GM12878 (cell line): ENCODE measurements around the gene NCKAP5. TPM values are rescaled to one million over a fixed set of nuclear protein-coding genes. Genes with fewer than 3 reads are reported as not detected.

ENCODE experiments used
- ATAC-seq: fragments of 200-7000 bp; cut with Tn5 transposase; 3 replicates; pipeline ENCODE4 v1.9.1; 2020; ENCODE audit warnings: mild to moderate bottlenecking, moderate library complexity
- BruUV-seq: library from RNA; stranded (reverse); fragments of 400-500 nt; replicated peaks from 2 replicates; lab custom pipeline; 2021; lab: Mats Ljungman, UMichigan
- CTCF ChIA-PET: fragments of 300-600 bp; sonication (Branson Sonifier 250); formaldehyde crosslinking; extraction: SDS; loops from one replicate; lab custom pipeline; 2021; ENCODE audit warnings: inconsistent platforms; lab: Yijun Ruan, JAX
- POLR2A ChIA-PET: fragments of 350-600 bp; formaldehyde crosslinking; extraction: SDS; loops from one replicate; lab custom pipeline; 2021; ENCODE audit warnings: inconsistent platforms; lab: Charles Lee
- RAD21 ChIA-PET: fragments of 300-600 bp; sonication (Branson Sonifier 250); formaldehyde crosslinking; loops from one replicate; lab custom pipeline; 2023; ENCODE audit warnings: antibody characterized with exemption; ENCODE audit not compliant: unreplicated experiment; lab: Charles Lee
- SMC1A ChIA-PET: fragments of 300-600 bp; sonication (Branson Sonifier 250); formaldehyde crosslinking; loops from one replicate; lab custom pipeline; 2023; ENCODE audit not compliant: unreplicated experiment, uncharacterized antibody; lab: Charles Lee
- DNase-seq: peaks from one replicate; pipeline ENCODE4 v3.0.0-alpha.2; 2011; ENCODE audit warnings: low read depth, low spot score
- FAIRE-seq: peaks from 3 replicates; lab custom pipeline; 2011; peaks lifted over from hg19 to GRCh38; lab: Jason Lieb, UNC
- H2AFZ ChIP-seq: 2 replicates; pipeline ENCODE4 v1.6.0; 2011; ENCODE audit warnings: low read depth, low read length, control low read depth; ENCODE audit not compliant: control insufficient read depth
- H3K27ac ChIP-seq: 2 replicates; pipeline ENCODE4 v1.5.1; 2011; ENCODE audit warnings: control low read depth; ENCODE audit not compliant: control insufficient read depth, insufficient read depth
- H3K27me3 ChIP-seq, 2 experiments: replicated peaks in 1 of 2; 2 replicates each; pipeline versions ENCODE4 v1.6.0 to v1.6.1; 2011; ENCODE audit warnings: low read length in 1 of 2; ENCODE audit not compliant: control insufficient read depth in 2 of 2, insufficient read depth in 2 of 2
- H3K36me3 ChIP-seq, 2 experiments: 2 replicates each; pipeline ENCODE4 v1.5.1; 2011; ENCODE audit warnings: low read length in 1 of 2; ENCODE audit not compliant: control insufficient read depth in 2 of 2, insufficient read depth in 2 of 2
- H3K4me1 ChIP-seq: 2 replicates; pipeline ENCODE4 v1.6.1; 2011; ENCODE audit warnings: mild to moderate bottlenecking, low read length, moderate library complexity, mixed read lengths; ENCODE audit not compliant: control insufficient read depth, insufficient read depth
- H3K4me2 ChIP-seq: 2 replicates; pipeline ENCODE4 v1.6.0; 2011; ENCODE audit warnings: control low read depth; ENCODE audit not compliant: control insufficient read depth, insufficient read depth
- H3K4me3 ChIP-seq: fragments of 200-600 bp; sonication (generic); 2 replicates; pipeline ENCODE4 v1.5.1; 2016
- H3K79me2 ChIP-seq: 2 replicates; pipeline ENCODE4 v1.6.0; 2011; ENCODE audit warnings: low read length; ENCODE audit not compliant: control insufficient read depth, insufficient read depth
- H3K9ac ChIP-seq: 2 replicates; pipeline ENCODE4 v1.8.0; 2011; ENCODE audit warnings: low read length, control low read depth, mixed read lengths; ENCODE audit not compliant: control insufficient read depth, insufficient read depth
- H3K9me3 ChIP-seq: replicated peaks from 3 replicates; pipeline ENCODE4 v1.5.1; 2011; ENCODE audit warnings: mild to moderate bottlenecking, low read length; ENCODE audit not compliant: control insufficient read depth, insufficient read depth
- H4K20me1 ChIP-seq: 2 replicates; pipeline ENCODE4 v1.6.0; 2011; ENCODE audit not compliant: control insufficient read depth, insufficient read depth
- EP300 ChIP-seq, 2 experiments: fragments of 150-350 bp in 1 of 2; IDR thresholded peaks; 2 replicates each; pipeline ENCODE4 v1.6.1; 2011 to 2012; ENCODE audit warnings: low read depth in 2 of 2, low read length in 2 of 2, borderline replicate concordance in 1 of 2, improper control_type of control experiment in 1 of 2, inconsistent platforms in 1 of 2; ENCODE audit not compliant: control insufficient read depth in 1 of 2
- MTA3 ChIP-seq: IDR thresholded peaks from 2 replicates; pipeline ENCODE4 v1.6.1; 2012; ENCODE audit warnings: low read length, inconsistent platforms, borderline replicate concordance
- NFYA ChIP-seq: IDR thresholded peaks from 2 replicates; pipeline ENCODE4 v1.6.1; 2011; ENCODE audit warnings: low read depth, mild to moderate bottlenecking, low read length, improper control_type of control experiment, borderline replicate concordance
- RB1 ChIP-seq: fragments of 450-650 bp; formaldehyde crosslinking; IDR thresholded peaks from 2 replicates; pipeline ENCODE4 v1.6.1; 2017; ENCODE audit warnings: mild to moderate bottlenecking, borderline replicate concordance
- RUNX3 ChIP-seq: IDR thresholded peaks from 2 replicates; pipeline ENCODE4 v1.6.1; 2012; ENCODE audit warnings: low read length, inconsistent platforms
- SPI1 ChIP-seq: IDR thresholded peaks from 2 replicates; pipeline ENCODE4 v1.6.1; 2011; ENCODE audit warnings: low read depth, mild to moderate bottlenecking, low read length, moderate library complexity, borderline replicate concordance; ENCODE audit not compliant: insufficient read depth
- STAT3 ChIP-seq: IDR thresholded peaks from 2 replicates; pipeline ENCODE4 v1.6.1; 2011; ENCODE audit warnings: low read depth, low read length, improper control_type of control experiment
- TAF1 ChIP-seq: IDR thresholded peaks from 2 replicates; pipeline ENCODE4 v1.6.1; 2011; ENCODE audit warnings: mild to moderate bottlenecking, low read depth, low read length, borderline replicate concordance
- WGBS: methylation state at CpG from one replicate; pipeline ENCODE4 v1.1.6; 2016; ENCODE audit warnings: low lambda C conversion rate; ENCODE audit not compliant: insufficient replicate concordance, insufficient coverage; ENCODE audit errors: missing lambda C conversion rate; 5-methylcytosine and 5-hydroxymethylcytosine counted together
- in situ Hi-C: fragments of 300-500 bp; cut with MboI; formaldehyde crosslinking; loops from 9 replicates; pipeline ENCODE4 v1.14.3; 2018; ENCODE audit warnings: mixed read lengths
- intact Hi-C: fragments of 100-400 bp; cut with micrococcal nuclease; formaldehyde crosslinking; loops from one replicate; pipeline ENCODE4 v1.14.2; 2022; ENCODE audit not compliant: unreplicated experiment
- polyA plus RNA-seq, 11 experiments: library from polyadenylated mRNA; depleted of rRNA in 4 of 11; unstranded in 6 of 11; stranded (reverse) in 5 of 11; fragments of >200 nt; fragmentation: Nextera tagmentation in 4 of 11; fragmentation: Illumina TruSeq in 1 of 11; extraction: Ambion mirVana in 4 of 11; extraction: Trizol in 1 of 11; gene quantifications; 1 replicate in 1 of 11; 2 replicates in 10 of 11; pipeline versions ENCODE4 v1.2.1 to v1.2.3, GENCODE V29; 2011 to 2016; ENCODE audit warnings: inconsistent platforms in 2 of 11, missing spikeins in 2 of 11, low read depth in 1 of 11
- total RNA-seq, 4 experiments: library from RNA; depleted of rRNA in 3 of 4; stranded (reverse); fragments of >200 nt in 3 of 4; fragmentation: Illumina TruSeq in 1 of 4; extraction: Trizol in 1 of 4; gene quantifications; 2 replicates each; pipeline versions ENCODE4 v1.2.1 to v1.2.3, GENCODE V29; 2013 to 2021
- TF ChIP-seq, protein P1 (sequence below): IDR thresholded peaks from 2 replicates; pipeline ENCODE4 v1.6.1; 2012; ENCODE audit warnings: mild to moderate bottlenecking, low read depth, low read length
- TF ChIP-seq, protein P2 (sequence below): fragments of 450-650 bp; formaldehyde crosslinking; IDR thresholded peaks from 2 replicates; pipeline ENCODE4 v1.5.0; 2022; ENCODE audit warnings: mild to moderate bottlenecking, missing genetic modification characterization

NCKAP5 gene
- total and polyA plus RNA-seq, 10 of the 15 experiments (the other 5 are each of a cell fraction or from before 2014, with no cell fraction given), result 0.06 to 0.44 (median 0.16) TPM

DNA sequence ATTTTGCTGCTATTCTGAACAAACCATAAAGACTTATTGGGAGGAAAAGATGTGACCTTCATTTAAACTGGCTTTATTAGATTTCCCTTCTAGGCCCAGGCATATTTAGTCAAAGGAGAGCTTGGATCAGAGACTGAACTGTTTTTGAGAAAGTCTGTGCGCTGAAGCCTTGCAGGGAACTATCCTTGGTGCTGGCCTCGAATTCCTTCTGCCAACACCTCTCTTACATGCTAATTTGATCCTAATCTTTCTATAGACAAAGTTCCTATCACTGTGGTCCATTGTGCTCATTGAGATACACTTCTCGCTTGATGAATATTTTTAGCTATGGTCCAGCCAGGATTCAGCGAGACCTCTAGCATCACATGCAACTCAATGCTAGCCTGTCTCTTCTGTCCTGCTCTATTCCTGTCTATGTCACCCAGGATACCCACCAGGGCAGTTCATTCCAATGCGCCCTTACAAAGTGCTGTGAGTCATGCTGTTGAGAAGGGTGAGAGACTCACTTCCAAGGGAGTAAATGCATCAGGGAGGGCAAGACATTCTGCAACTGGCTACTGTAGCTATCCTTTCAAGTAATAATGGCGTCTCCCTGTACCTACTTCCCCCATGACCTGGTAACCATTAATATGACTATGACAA is 541.6 kb downstream of the NCKAP5 start:
- H3K4me3 ChIP-seq, result no peak overlapping the region
- TF ChIP-seq NFYA, result no peak
- TF ChIP-seq, protein P1, sequence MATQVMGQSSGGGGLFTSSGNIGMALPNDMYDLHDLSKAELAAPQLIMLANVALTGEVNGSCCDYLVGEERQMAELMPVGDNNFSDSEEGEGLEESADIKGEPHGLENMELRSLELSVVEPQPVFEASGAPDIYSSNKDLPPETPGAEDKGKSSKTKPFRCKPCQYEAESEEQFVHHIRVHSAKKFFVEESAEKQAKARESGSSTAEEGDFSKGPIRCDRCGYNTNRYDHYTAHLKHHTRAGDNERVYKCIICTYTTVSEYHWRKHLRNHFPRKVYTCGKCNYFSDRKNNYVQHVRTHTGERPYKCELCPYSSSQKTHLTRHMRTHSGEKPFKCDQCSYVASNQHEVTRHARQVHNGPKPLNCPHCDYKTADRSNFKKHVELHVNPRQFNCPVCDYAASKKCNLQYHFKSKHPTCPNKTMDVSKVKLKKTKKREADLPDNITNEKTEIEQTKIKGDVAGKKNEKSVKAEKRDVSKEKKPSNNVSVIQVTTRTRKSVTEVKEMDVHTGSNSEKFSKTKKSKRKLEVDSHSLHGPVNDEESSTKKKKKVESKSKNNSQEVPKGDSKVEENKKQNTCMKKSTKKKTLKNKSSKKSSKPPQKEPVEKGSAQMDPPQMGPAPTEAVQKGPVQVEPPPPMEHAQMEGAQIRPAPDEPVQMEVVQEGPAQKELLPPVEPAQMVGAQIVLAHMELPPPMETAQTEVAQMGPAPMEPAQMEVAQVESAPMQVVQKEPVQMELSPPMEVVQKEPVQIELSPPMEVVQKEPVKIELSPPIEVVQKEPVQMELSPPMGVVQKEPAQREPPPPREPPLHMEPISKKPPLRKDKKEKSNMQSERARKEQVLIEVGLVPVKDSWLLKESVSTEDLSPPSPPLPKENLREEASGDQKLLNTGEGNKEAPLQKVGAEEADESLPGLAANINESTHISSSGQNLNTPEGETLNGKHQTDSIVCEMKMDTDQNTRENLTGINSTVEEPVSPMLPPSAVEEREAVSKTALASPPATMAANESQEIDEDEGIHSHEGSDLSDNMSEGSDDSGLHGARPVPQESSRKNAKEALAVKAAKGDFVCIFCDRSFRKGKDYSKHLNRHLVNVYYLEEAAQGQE, result peak; percentile 77
- TF ChIP-seq, all 136 proteins: peak for 1
- ATAC-seq (no peak), DNase-seq (no peak), FAIRE-seq (no peak)
- Histone ChIP-seq H3K4me1 (no peaks in the 10 kb centered on the region), H3K27me3 (no peaks in the 10 kb centered on the region), H3K4me2 (no peak overlapping the region), H3K36me3 (no peaks in the 10 kb centered on the region), H4K20me1 (no peaks in the 10 kb centered on the region), H3K9me3 (no peaks in the 10 kb centered on the region), H3K9ac (no peak overlapping the region), H3K27ac (no peak overlapping the region), H2AFZ (no peak overlapping the region), H3K79me2 (no peaks in the 10 kb centered on the region)
- ChIA-PET SMC1A (no interaction called here), CTCF (no interaction called here), RAD21 (no interaction called here), POLR2A (no interaction called here)
- no TSS peak for BruUV-seq
- intact Hi-C loops (no loop called here), in situ Hi-C loops (no loop called here)
- 24% methylated on average over 6 of the region's 6 CpGs for WGBS

DNA sequence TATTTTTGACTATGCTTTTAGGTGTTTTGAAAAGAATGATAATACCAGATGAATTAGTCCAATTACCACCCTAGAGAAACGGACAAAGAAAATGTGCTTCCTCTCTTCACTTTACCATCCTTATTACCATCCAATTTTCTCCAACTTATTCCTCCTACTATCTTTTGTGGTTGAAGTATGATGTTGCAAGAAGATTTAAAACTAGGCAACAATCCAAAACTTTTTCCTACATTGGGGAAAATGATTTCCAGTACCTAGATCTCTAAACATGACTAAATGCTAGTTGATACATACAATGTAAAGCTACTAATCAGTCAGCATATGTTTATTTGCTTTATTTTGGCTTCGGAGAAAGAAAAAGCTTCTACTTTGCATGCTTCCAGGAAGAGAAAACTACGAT is 543.3 kb downstream of the NCKAP5 start:
- RAD21 ChIA-PET, result no interaction called here
- Histone ChIP-seq H3K9ac (no peak overlapping the region), H4K20me1 (no peaks in the 10 kb centered on the region), H3K4me3 (no peak overlapping the region), H3K4me1 (no peaks in the 10 kb centered on the region), H3K79me2 (no peaks in the 10 kb centered on the region), H3K4me2 (no peak overlapping the region), H2AFZ (no peak overlapping the region), H3K27ac (no peak overlapping the region), H3K27me3 (no peaks in the 10 kb centered on the region), H3K36me3 (no peaks in the 10 kb centered on the region), H3K9me3 (no peaks in the 10 kb centered on the region)
- in situ Hi-C loops, result no loop called here
- WGBS, result 16% methylated on average over 3 of the region's 3 CpGs
- intact Hi-C loops, result no loop called here
- POLR2A ChIA-PET, result no interaction called here
- DNase-seq (no peak), FAIRE-seq (no peak), ATAC-seq (no peak)
- CTCF ChIA-PET, result no interaction called here
- BruUV-seq, result no TSS peak
- SMC1A ChIA-PET, result interaction anchor here (1.2 kb wide), 1 partner anchor 14 kb away, joined by 3 read pairs; no protein-coding TSS in a partner anchor
- no peak for TF ChIP-seq RUNX3
- no peak for TF ChIP-seq EP300 (IDR thresholded peaks at IDR 0.05; ENCODE audit: borderline replicate concordance in 1 of 2, control insufficient read depth in 1 of 2, low read depth in 2 of 2, low read length in 2 of 2)
- no peak for TF ChIP-seq TAF1
- TF ChIP-seq, protein P2, sequence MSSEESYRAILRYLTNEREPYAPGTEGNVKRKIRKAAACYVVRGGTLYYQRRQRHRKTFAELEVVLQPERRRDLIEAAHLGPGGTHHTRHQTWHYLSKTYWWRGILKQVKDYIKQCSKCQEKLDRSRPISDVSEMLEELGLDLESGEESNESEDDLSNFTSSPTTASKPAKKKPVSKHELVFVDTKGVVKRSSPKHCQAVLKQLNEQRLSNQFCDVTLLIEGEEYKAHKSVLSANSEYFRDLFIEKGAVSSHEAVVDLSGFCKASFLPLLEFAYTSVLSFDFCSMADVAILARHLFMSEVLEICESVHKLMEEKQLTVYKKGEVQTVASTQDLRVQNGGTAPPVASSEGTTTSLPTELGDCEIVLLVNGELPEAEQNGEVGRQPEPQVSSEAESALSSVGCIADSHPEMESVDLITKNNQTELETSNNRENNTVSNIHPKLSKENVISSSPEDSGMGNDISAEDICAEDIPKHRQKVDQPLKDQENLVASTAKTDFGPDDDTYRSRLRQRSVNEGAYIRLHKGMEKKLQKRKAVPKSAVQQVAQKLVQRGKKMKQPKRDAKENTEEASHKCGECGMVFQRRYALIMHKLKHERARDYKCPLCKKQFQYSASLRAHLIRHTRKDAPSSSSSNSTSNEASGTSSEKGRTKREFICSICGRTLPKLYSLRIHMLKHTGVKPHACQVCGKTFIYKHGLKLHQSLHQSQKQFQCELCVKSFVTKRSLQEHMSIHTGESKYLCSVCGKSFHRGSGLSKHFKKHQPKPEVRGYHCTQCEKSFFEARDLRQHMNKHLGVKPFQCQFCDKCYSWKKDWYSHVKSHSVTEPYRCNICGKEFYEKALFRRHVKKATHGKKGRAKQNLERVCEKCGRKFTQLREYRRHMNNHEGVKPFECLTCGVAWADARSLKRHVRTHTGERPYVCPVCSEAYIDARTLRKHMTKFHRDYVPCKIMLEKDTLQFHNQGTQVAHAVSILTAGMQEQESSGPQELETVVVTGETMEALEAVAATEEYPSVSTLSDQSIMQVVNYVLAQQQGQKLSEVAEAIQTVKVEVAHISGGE (CRISPR knock-in tag), result no peak
- TF ChIP-seq STAT3, result no peak
- no peak for TF ChIP-seq MTA3
- TF ChIP-seq SPI1, result no peak
- no peak for TF ChIP-seq RB1
